Gastrocnemius medialis (tissue), 4 donors: Measurements from ENCODE around the gene KCNIP1.

Experiments
- CTCF ChIP-seq, 5 experiments: fragments of 450-650 bp in 3 of 5; fragments of 200-600 bp in 2 of 5; sonication (generic) in 2 of 5; IDR thresholded peaks in 4 of 5; conservative IDR thresholded peaks in 1 of 5; 1 replicate in 4 of 5; 2 replicates in 1 of 5; pipeline ENCODE4 v1.5.1; 2016 to 2019; ENCODE audit warnings: antibody characterized with exemption in 5 of 5, mild to moderate bottlenecking in 3 of 5, moderate library complexity in 3 of 5
- POLR2A ChIP-seq, 2 donors: fragments of 450-650 bp; IDR thresholded peaks; one replicate each; pipeline ENCODE4 v1.6.1; 2017; ENCODE audit warnings: antibody characterized with exemption in 2 of 2, mild to moderate bottlenecking in 2 of 2, moderate library complexity in 2 of 2

- TF ChIP-seq POLR2A (IDR thresholded peaks at IDR 0.05) (no peak), CTCF (IDR thresholded peaks at IDR 0.05 in 4 of 5, conservative IDR thresholded peaks at IDR 0.05 in 1 of 5) (no peak)
Measured at GRCh38 chr5:170722316-170722715, 218.5 kb downstream of the KCNIP1 start.
